D721Med (cell line): ENCODE data around the gene CGB1.
"Not testable (repeated sequence)": the region's sequence is repeated elsewhere in the genome, so short reads cannot be mapped to it uniquely, and the experiment has no call there.

Experiments
- DNase-seq: peaks from one replicate; pipeline ENCODE4 v3.0.0; 2011; ENCODE audit warnings: low spot score; ENCODE audit not compliant: insufficient read length
- FAIRE-seq: peaks from 2 replicates; lab custom pipeline; 2011; peaks lifted over from hg19 to GRCh38; lab: Jason Lieb, UNC
- CTCF ChIP-seq: IDR thresholded peaks from 2 replicates; pipeline ENCODE4 v1.5.1; 2012; ENCODE audit warnings: mild to moderate bottlenecking, control low read depth; ENCODE audit not compliant: insufficient read depth; ENCODE audit errors: missing control alignments

The CGB1 gene

GRCh38 chr19:49019242-49019932, 17.3 kb downstream of the CGB1 start:
- peak; percentile 67 for DNase-seq
- TF ChIP-seq CTCF = no peak
- no peak for FAIRE-seq

GRCh38 chr19:49018388-49019241, 18.1 kb downstream of the CGB1 start:
- FAIRE-seq, DNase-seq: not testable (repeated sequence)

- FAIRE-seq (no peak), DNase-seq (no peak)
- TF ChIP-seq CTCF = peak; percentile 27
Measured at GRCh38 chr19:49017666-49018351, 18.9 kb downstream of the CGB1 start.

- no peak for TF ChIP-seq CTCF
- FAIRE-seq = no peak
- no peak for DNase-seq
Measured at GRCh38 chr19:49017041-49017665, 19.5 kb downstream of the CGB1 start, which contains the start of gene LHB. LHB (minus strand) TSS chr19:49017091; CDS start chr19:49017081, 10 bp downstream.

- no peak for DNase-seq
- FAIRE-seq = no peak
- TF ChIP-seq CTCF = no peak
Measured at GRCh38 chr19:49016067-49016839, 20.4 kb downstream of the CGB1 start.

- TF ChIP-seq CTCF = no peak
- FAIRE-seq (no peak), DNase-seq (no peak)
Measured at GRCh38 chr19:49014870-49015255, 21.8 kb downstream of the CGB1 start.
